Upper lobe of right lung (tissue), 1 donor: ENCODE data around the gene RC3H2. TPM values are rescaled to one million over a fixed set of nuclear protein-coding genes. Genes with fewer than 3 reads are reported as not detected.
"Not testable (repeated sequence)": the region's sequence is repeated elsewhere in the genome, so short reads cannot be mapped to it uniquely, and the experiment has no call there.

Experiments used
- ATAC-seq: fragments of 200-7000 bp; cut with Tn5 transposase; one replicate; pipeline ENCODE4 v1.9.1; 2020; ENCODE audit warnings: mild to moderate bottlenecking, moderate library complexity
- DNase-seq: peaks from one replicate; pipeline ENCODE4 v3.0.0-alpha.2; 2020
- H3K27ac ChIP-seq: fragments of 200-600 bp; one replicate; pipeline ENCODE4 v1.8.0; 2022
- H3K27me3 ChIP-seq: fragments of 200-600 bp; one replicate; pipeline ENCODE4 v1.8.0; 2022; ENCODE audit warnings: mild to moderate bottlenecking
- H3K36me3 ChIP-seq: fragments of 200-600 bp; one replicate; pipeline ENCODE4 v1.8.0; 2022
- H3K4me1 ChIP-seq: fragments of 200-600 bp; one replicate; pipeline ENCODE4 v1.8.0; 2022
- H3K4me3 ChIP-seq: fragments of 200-600 bp; one replicate; pipeline ENCODE4 v1.8.0; 2022; ENCODE audit warnings: mild to moderate bottlenecking
- H3K9me3 ChIP-seq: fragments of 200-600 bp; one replicate; pipeline ENCODE4 v1.8.0; 2022
- CTCF ChIP-seq: fragments of 200-600 bp; IDR thresholded peaks from one replicate; pipeline ENCODE4 v1.8.0; 2022; ENCODE audit warnings: antibody characterized with exemption
- intact Hi-C: fragments of 100-400 bp; cut with DNase I; formaldehyde crosslinking; loops from one replicate; pipeline ENCODE4 v1.11.0; 2022
- total RNA-seq: library from RNA; stranded (reverse); fragmentation: NEBNext Ultra II Directional; extraction: Animal tissue kit (Norgen Biotek cat#: 25700); gene quantifications from one replicate; pipeline ENCODE4 v1.2.1, GENCODE V29; 2021
- donor health status: DM: no; HTN: yes; CAD: no; lungs with severe emphysema.

The RC3H2 gene
- total RNA-seq, 1 donor from 2014 or later, result 44.3 TPM

- TF ChIP-seq CTCF, result no peak
- intact Hi-C loops, result no loop called here
- H3K4me3 ChIP-seq, result no peak overlapping the region
- no peaks in the 10 kb centered on the region for H3K27me3 ChIP-seq
- DNase-seq (no peak), ATAC-seq (no peak)
- no peaks in the 10 kb centered on the region for H3K9me3 ChIP-seq
- H3K36me3 ChIP-seq, result no peaks in the 10 kb centered on the region
- H3K27ac ChIP-seq, result no peak overlapping the region
- no peaks in the 10 kb centered on the region for H3K4me1 ChIP-seq
Observed at GRCh38 chr9:122837266-122837850, 67.8 kb downstream of the RC3H2 start.

- ATAC-seq (no peak), DNase-seq (no peak)
- Histone ChIP-seq H3K27ac (no peak overlapping the region), H3K4me3 (no peak overlapping the region), H3K9me3 (no peaks in the 10 kb centered on the region), H3K36me3 (no peaks in the 10 kb centered on the region), H3K27me3 (no peaks in the 10 kb centered on the region), H3K4me1 (no peaks in the 10 kb centered on the region)
- intact Hi-C loops, result no loop called here
- peak; percentile 13 for TF ChIP-seq CTCF
Observed at GRCh38 chr9:122835313-122835731, 69.8 kb downstream of the RC3H2 start.

- H3K4me1 ChIP-seq, result peaks cover 3% of the 10 kb centered on the region
- intact Hi-C loops, result no loop called here
- no peak for ATAC-seq
- H3K36me3 ChIP-seq, result no peaks in the 10 kb centered on the region
- H3K27ac ChIP-seq, result no peak overlapping the region
- TF ChIP-seq CTCF, result no peak
- DNase-seq, result no peak
- no peak overlapping the region for H3K4me3 ChIP-seq
- no peaks in the 10 kb centered on the region for H3K27me3 ChIP-seq
- no peaks in the 10 kb centered on the region for H3K9me3 ChIP-seq
Observed at GRCh38 chr9:122832194-122832593, 73.0 kb downstream of the RC3H2 start.

GRCh38 chr9:122828965-122829284 is 76.2 kb downstream of the RC3H2 start:
- Histone ChIP-seq H3K36me3 (peaks cover 19% of the 10 kb centered on the region), H3K4me1 (peaks cover 26% of the 10 kb centered on the region), H3K27ac (peak overlapping the region; percentile 95), H3K4me3 (peak overlapping the region; percentile 93)
- ATAC-seq, H3K9me3 ChIP-seq, intact Hi-C loops, DNase-seq, H3K27me3 ChIP-seq: not testable (repeated sequence)

GRCh38 chr9:122827761-122828093 is 77.4 kb downstream of the RC3H2 start:
- DNase-seq (no peak), ATAC-seq (peak; percentile 4)
- intact Hi-C loops, result no loop called here
- H3K4me3 ChIP-seq, result peak overlapping the region; percentile 93
- no peaks in the 10 kb centered on the region for H3K9me3 ChIP-seq
- H3K27me3 ChIP-seq, result no peaks in the 10 kb centered on the region
- H3K36me3 ChIP-seq, result peaks cover 30% of the 10 kb centered on the region
- H3K4me1 ChIP-seq, result peaks cover 26% of the 10 kb centered on the region
- H3K27ac ChIP-seq, result peak overlapping the region; percentile 95
- no peak for TF ChIP-seq CTCF

- ATAC-seq, result peak; percentile 17
- intact Hi-C loops, result no loop called here
- no peak for DNase-seq
- H3K36me3 ChIP-seq, result peaks cover 55% of the 10 kb centered on the region
- TF ChIP-seq CTCF, result no peak
- H3K27me3 ChIP-seq, result no peaks in the 10 kb centered on the region
- peaks cover 53% of the 10 kb centered on the region for H3K4me1 ChIP-seq
- no peaks in the 10 kb centered on the region for H3K9me3 ChIP-seq
- H3K27ac ChIP-seq, result no peak overlapping the region
- H3K4me3 ChIP-seq, result no peak overlapping the region
Observed at GRCh38 chr9:122822938-122823337, 82.2 kb downstream of the RC3H2 start.
